Colon (tissue), 2 donors: ENCODE results near the gene PCDHB1.
"Not testable (repeated sequence)": the region's sequence is repeated elsewhere in the genome, so short reads cannot be mapped to it uniquely, and the experiment has no call there.

Experiments used
- FAIRE-seq: peaks from 2 replicates; lab custom pipeline; 2012; peaks lifted over from hg19 to GRCh38; lab: Jason Lieb, UNC
- donor health status: control.
- donor health status: control.

PCDHB1 gene

DNA sequence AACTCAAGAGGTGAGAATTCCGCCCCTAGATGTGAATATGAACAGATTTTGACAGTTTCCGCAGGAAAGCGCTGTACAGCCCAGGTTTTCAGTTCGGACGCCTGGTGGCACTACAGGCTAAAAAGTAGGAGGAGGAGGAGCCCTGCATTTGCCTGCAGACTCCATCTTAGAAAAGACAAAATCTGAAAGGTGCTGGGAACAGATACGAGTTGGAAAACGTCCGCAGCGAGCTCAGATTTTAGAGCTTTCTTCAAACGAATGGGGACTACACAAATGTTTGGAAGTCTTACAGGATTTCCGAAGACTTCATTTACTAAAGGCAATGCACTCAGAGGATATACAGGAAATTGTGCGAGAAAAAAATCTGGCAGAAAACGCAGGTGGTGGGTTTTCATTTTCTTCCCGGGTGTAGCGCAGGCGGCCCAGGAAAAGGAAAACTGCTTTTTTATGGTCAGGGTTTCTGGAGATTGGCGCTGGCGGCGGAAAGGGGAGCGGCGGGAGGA lies 33.4 kb downstream of the PCDHB1 start:
- FAIRE-seq = no peak

GRCh38 chr5:141094481-141095262 lies 43.5 kb downstream of the PCDHB1 start, which contains the start of gene PCDHB2:
Gene PCDHB2 (plus strand): TSS chr5:141094615. CDS start chr5:141094791, 176 bp downstream.
- no peak for FAIRE-seq

DNA sequence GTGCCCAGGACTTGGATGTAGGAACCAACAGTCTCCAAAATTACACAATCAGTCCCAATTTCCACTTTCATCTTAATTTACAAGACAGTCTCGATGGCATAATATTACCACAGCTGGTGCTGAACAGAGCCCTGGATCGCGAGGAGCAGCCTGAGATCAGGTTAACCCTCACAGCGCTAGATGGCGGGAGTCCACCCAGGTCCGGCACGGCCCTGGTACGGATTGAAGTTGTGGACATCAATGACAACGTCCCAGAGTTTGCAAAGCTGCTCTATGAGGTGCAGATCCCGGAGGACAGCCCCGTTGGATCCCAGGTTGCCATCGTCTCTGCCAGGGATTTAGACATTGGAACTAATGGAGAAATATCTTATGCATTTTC lies 44.1 kb downstream of the PCDHB1 start:
- FAIRE-seq = no peak

GRCh38 chr5:141096181-141096580 lies 45.0 kb downstream of the PCDHB1 start:
- FAIRE-seq = not testable (repeated sequence)

GRCh38 chr5:141096586-141096985 lies 45.4 kb downstream of the PCDHB1 start:
- not testable (repeated sequence) for FAIRE-seq

- FAIRE-seq = no peak
Measured at GRCh38 chr5:141100243-141100805, 49.1 kb downstream of the PCDHB1 start, which contains the start of gene PCDHB3. Gene PCDHB3 (plus strand): TSS chr5:141100473. CDS start chr5:141100650, 177 bp downstream.

- FAIRE-seq = no peak
Measured at GRCh38 chr5:141101059-141101458, 49.9 kb downstream of the PCDHB1 start.

- FAIRE-seq = not testable (repeated sequence)
Measured at GRCh38 chr5:141102070-141102469, 50.9 kb downstream of the PCDHB1 start.

DNA sequence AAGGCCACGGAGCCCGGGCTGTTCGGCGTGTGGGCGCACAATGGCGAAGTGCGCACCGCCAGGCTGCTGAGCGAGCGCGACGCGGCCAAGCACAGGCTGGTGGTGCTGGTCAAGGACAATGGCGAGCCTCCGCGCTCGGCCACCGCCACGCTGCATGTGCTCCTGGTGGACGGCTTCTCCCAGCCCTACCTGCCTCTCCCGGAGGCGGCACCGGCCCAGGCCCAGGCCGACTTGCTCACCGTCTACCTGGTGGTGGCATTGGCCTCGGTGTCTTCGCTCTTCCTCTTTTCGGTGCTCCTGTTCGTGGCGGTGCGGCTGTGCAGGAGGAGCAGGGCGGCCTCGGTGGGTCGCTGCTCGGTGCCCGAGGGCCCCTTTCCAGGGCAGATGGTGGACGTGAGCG lies 51.3 kb downstream of the PCDHB1 start:
- not testable (repeated sequence) for FAIRE-seq

DNA sequence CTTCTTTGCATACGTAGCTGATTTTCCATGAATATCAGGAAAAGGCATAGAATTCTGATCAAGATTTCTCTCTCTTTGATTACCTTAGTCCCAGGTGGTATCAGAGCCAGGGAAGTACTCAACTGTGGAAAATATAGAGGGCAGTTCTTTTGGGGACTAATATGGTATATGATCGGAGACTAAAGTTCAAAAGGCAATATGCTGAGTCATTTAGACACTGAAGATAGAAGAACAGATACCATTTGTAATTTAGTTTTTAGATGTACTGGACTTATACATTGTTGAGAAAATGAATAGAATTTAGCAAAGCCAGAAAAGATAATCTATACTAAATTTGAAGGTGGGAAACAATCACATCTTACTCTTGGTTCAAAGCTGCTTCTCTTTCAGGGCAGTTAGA lies 54.2 kb downstream of the PCDHB1 start:
- FAIRE-seq = no peak
